Thyroid gland (tissue), 4 donors: ENCODE measurements around the gene POC1A. TPM values are rescaled to one million over a fixed set of nuclear protein-coding genes. Genes with fewer than 3 reads are reported as not detected.

Experiments used
- DNase-seq, 2 donors: peaks; one replicate each; pipeline ENCODE4 v3.0.0-alpha.2; 2019
- H3K27ac ChIP-seq, 3 donors: fragments of 200-600 bp; sonication (generic); 1 replicate in 2 of 3; 2 replicates in 1 of 3; pipeline ENCODE4 v1.5.1; 2016 to 2019; ENCODE audit warnings: mild to moderate bottlenecking in 1 of 3, moderate library complexity in 1 of 3
- H3K27me3 ChIP-seq: fragments of 200-600 bp; sonication (generic); one replicate; pipeline ENCODE4 v1.5.1; 2019
- H3K36me3 ChIP-seq, 2 donors: fragments of 200-600 bp; sonication (generic); one replicate each; pipeline ENCODE4 v1.5.1; 2016 to 2019
- H3K4me1 ChIP-seq, 2 donors: fragments of 200-600 bp; sonication (generic); one replicate each; pipeline ENCODE4 v1.5.1; 2017 to 2019
- H3K4me3 ChIP-seq, 3 donors: fragments of 200-600 bp; sonication (generic); replicated peaks in 1 of 3; 1 replicate in 2 of 3; 2 replicates in 1 of 3; pipeline ENCODE4 v1.5.1; 2016; ENCODE audit warnings: mild to moderate bottlenecking in 1 of 3
- H3K9me3 ChIP-seq: fragments of 200-600 bp; sonication (generic); one replicate; pipeline ENCODE4 v1.5.1; 2017
- CTCF ChIP-seq, 6 experiments: fragments of 200-600 bp in 3 of 6; fragments of 450-650 bp in 3 of 6; sonication (generic) in 3 of 6; IDR thresholded peaks; one replicate each; pipeline ENCODE4 v1.5.1; 2016 to 2019; ENCODE audit warnings: antibody characterized with exemption in 6 of 6, mild to moderate bottlenecking in 2 of 6, inconsistent platforms in 1 of 6, moderate library complexity in 1 of 6
- POLR2A ChIP-seq, 2 donors: fragments of 450-650 bp; IDR thresholded peaks; one replicate each; pipeline ENCODE4 v1.6.1; 2017; ENCODE audit warnings: antibody characterized with exemption in 2 of 2, mild to moderate bottlenecking in 2 of 2, moderate library complexity in 1 of 2
- WGBS, 2 donors: methylation state at CpG; one replicate each; pipeline ENCODE4 v1.1.5; 2017; 5-methylcytosine and 5-hydroxymethylcytosine counted together
- intact Hi-C: fragments of 100-400 bp; cut with DNase I; formaldehyde crosslinking; loops from one replicate; pipeline ENCODE4 v1.15.1; 2023
- total RNA-seq, 4 donors: library from RNA; depleted of rRNA; stranded (reverse); fragments of >200 nt; gene quantifications; one replicate each; pipeline ENCODE4 v1.2.3, GENCODE V29; 2016

POC1A gene
- total RNA-seq, 4 donors from 2014 or later, result 0.40 to 2.8 (median 1.5) TPM

- TF ChIP-seq POLR2A (IDR thresholded peaks at IDR 0.05), result peak in 1 of 2 donors; percentile 31
- no peak for TF ChIP-seq CTCF (IDR thresholded peaks at IDR 0.05)
- Histone ChIP-seq H3K4me3 (no peak overlapping the region), H3K36me3 (no peaks in the 10 kb centered on the region), H3K27ac (peak overlapping the region; percentile 36 to 63 (median 62)), H3K27me3 (no peaks in the 10 kb centered on the region), H3K4me1 (peaks cover 11 to 35% of the 10 kb centered on the region in 2 donors), H3K9me3 (no peaks in the 10 kb centered on the region)
- 16 to 25% methylated on average over 6 to 17 of the region's 17 CpGs for WGBS, 2 donors
- DNase-seq, result peak; percentile 96 to 98
- intact Hi-C loops, result no loop called here
These were observed 114.4 kb downstream of the POC1A start for GRCh38 chr3:52039846-52040245.

- no peak for DNase-seq
- WGBS, 2 donors, result 63 to 75% methylated on average over 4 of the region's 4 CpGs
- Histone ChIP-seq H3K36me3 (no peaks in the 10 kb centered on the region), H3K4me3 (no peak overlapping the region), H3K4me1 (peaks cover 11 to 35% of the 10 kb centered on the region in 2 donors), H3K9me3 (no peaks in the 10 kb centered on the region), H3K27me3 (no peaks in the 10 kb centered on the region), H3K27ac (peak overlapping the region; percentile 36 to 62 (median 61))
- intact Hi-C loops, result no loop called here
- TF ChIP-seq POLR2A (IDR thresholded peaks at IDR 0.05), result no peak
- TF ChIP-seq CTCF (IDR thresholded peaks at IDR 0.05), result no peak
These were observed 114.8 kb downstream of the POC1A start for GRCh38 chr3:52039426-52039825.

- Histone ChIP-seq H3K4me3 (no peak overlapping the region), H3K36me3 (no peaks in the 10 kb centered on the region), H3K27ac (peak overlapping the region in 1 of 3 donors; percentile 24), H3K4me1 (peaks cover 11 to 35% of the 10 kb centered on the region in 2 donors), H3K27me3 (no peaks in the 10 kb centered on the region), H3K9me3 (no peaks in the 10 kb centered on the region)
- intact Hi-C loops, result no loop called here
- TF ChIP-seq POLR2A (IDR thresholded peaks at IDR 0.05), result no peak
- no peak for TF ChIP-seq CTCF (IDR thresholded peaks at IDR 0.05)
- 50 to 70% methylated on average over 2 to 6 of the region's 6 CpGs for WGBS, 2 donors
- DNase-seq, result peak; percentile 53 to 72
These were observed 116.0 kb downstream of the POC1A start for GRCh38 chr3:52038227-52038626.

GRCh38 chr3:52037291-52037690, 116.9 kb downstream of the POC1A start:
- Histone ChIP-seq H3K27ac (no peak overlapping the region), H3K27me3 (no peaks in the 10 kb centered on the region), H3K9me3 (no peaks in the 10 kb centered on the region), H3K4me1 (peaks cover 11 to 35% of the 10 kb centered on the region in 2 donors), H3K36me3 (no peaks in the 10 kb centered on the region), H3K4me3 (no peak overlapping the region)
- WGBS, 2 donors, result no CpG with 5 or more reads among the region's 4 CpGs
- intact Hi-C loops, result no loop called here
- DNase-seq, result no peak
- TF ChIP-seq POLR2A (IDR thresholded peaks at IDR 0.05) (no peak), CTCF (IDR thresholded peaks at IDR 0.05) (no peak)

GRCh38 chr3:52036829-52037228, 117.4 kb downstream of the POC1A start:
- peaks cover 11 to 35% of the 10 kb centered on the region in 2 donors for H3K4me1 ChIP-seq
- no peak for DNase-seq
- 69 to 74% methylated on average over 5 of the region's 5 CpGs for WGBS, 2 donors
- no peaks in the 10 kb centered on the region for H3K27me3 ChIP-seq
- no peaks in the 10 kb centered on the region for H3K9me3 ChIP-seq
- H3K27ac ChIP-seq, result no peak overlapping the region
- H3K36me3 ChIP-seq, result no peaks in the 10 kb centered on the region
- intact Hi-C loops, result no loop called here
- no peak overlapping the region for H3K4me3 ChIP-seq
- TF ChIP-seq POLR2A (IDR thresholded peaks at IDR 0.05), result no peak
- no peak for TF ChIP-seq CTCF (IDR thresholded peaks at IDR 0.05)
